ENCODE data around the gene XYLB. TPM values are rescaled to one million over a fixed set of nuclear protein-coding genes. Genes with fewer than 3 reads are reported as not detected.
A peak's percentile ranks its signal among the peaks of the same experiment; 100 is the strongest.
"Not testable (repeated sequence)": the region's sequence is repeated elsewhere in the genome, so short reads cannot be mapped to it uniquely, and the experiment has no call there.

XYLB gene
- total RNA-seq (2014; rRNA removed; shearing (Covaris generic); ENCODE audit: low replicate concordance) = not detected in 2 replicates

GRCh38 chr3:38346587-38347410, at the start of gene XYLB:
TSS of gene XYLB (plus strand) at chr3:38346785. CDS start at chr3:38346869, 84 bp downstream.
- Histone ChIP-seq H3K36me3 (ENCODE audit: insufficient read depth, low read length) (no peaks in the 10 kb centered on the region), H3K4me1 (ENCODE audit: low read length) (peaks cover 2% of the 10 kb centered on the region), H3K9me3 (ENCODE audit: low read length) (no peaks in the 10 kb centered on the region), H3K4me2 (ENCODE audit: low read depth, low read length, poor library complexity, severe bottlenecking) (no peak within 1 kb of the TSS), H4K20me1 (ENCODE audit: insufficient read depth, low read depth, low read length) (no peaks in the 10 kb centered on the region), H3K79me2 (ENCODE audit: low read length) (no peaks in the 10 kb centered on the region), H3K4me3 (ENCODE audit: low read length) (no peak within 1 kb of the TSS), H3K9ac (ENCODE audit: low read length) (no peak within 1 kb of the TSS), H3K27ac (ENCODE audit: low read length) (no peak within 1 kb of the TSS), H3K27me3 (ENCODE audit: low read length) (no peaks in the 10 kb centered on the region), H2AFZ (ENCODE audit: low read length) (no peak within 1 kb of the TSS), H3K9me2 (replicated peaks; ENCODE audit: insufficient read depth, low read length) (no peaks in the 10 kb centered on the region)
- DNase-seq = peak; percentile 75

- H4K20me1 ChIP-seq (ENCODE audit: insufficient read depth, low read depth, low read length); H3K9me3 ChIP-seq (ENCODE audit: low read length); H3K4me3 ChIP-seq (ENCODE audit: low read length); H3K9ac ChIP-seq (ENCODE audit: low read length); DNase-seq; H3K4me2 ChIP-seq (ENCODE audit: low read depth, low read length, poor library complexity, severe bottlenecking); H3K36me3 ChIP-seq (ENCODE audit: insufficient read depth, low read length); H3K27ac ChIP-seq (ENCODE audit: low read length); H3K4me1 ChIP-seq (ENCODE audit: low read length); H3K27me3 ChIP-seq (ENCODE audit: low read length); H2AFZ ChIP-seq (ENCODE audit: low read length); H3K9me2 ChIP-seq (replicated peaks; ENCODE audit: insufficient read depth, low read length); H3K79me2 ChIP-seq (ENCODE audit: low read length): not testable (repeated sequence)
Measured at GRCh38 chr3:38297053-38297452, 49.5 kb upstream of the XYLB start.

- Histone ChIP-seq H3K27me3 (ENCODE audit: low read length) (no peaks in the 10 kb centered on the region), H3K4me2 (ENCODE audit: low read depth, low read length, poor library complexity, severe bottlenecking) (no peak overlapping the region), H3K9me2 (replicated peaks; ENCODE audit: insufficient read depth, low read length) (no peaks in the 10 kb centered on the region), H3K36me3 (ENCODE audit: insufficient read depth, low read length) (no peaks in the 10 kb centered on the region), H3K9me3 (ENCODE audit: low read length) (no peaks in the 10 kb centered on the region), H3K4me3 (ENCODE audit: low read length) (no peak overlapping the region), H3K9ac (ENCODE audit: low read length) (no peak overlapping the region), H4K20me1 (ENCODE audit: insufficient read depth, low read depth, low read length) (no peaks in the 10 kb centered on the region), H3K27ac (ENCODE audit: low read length) (no peak overlapping the region), H3K79me2 (ENCODE audit: low read length) (no peaks in the 10 kb centered on the region), H3K4me1 (ENCODE audit: low read length) (no peaks in the 10 kb centered on the region), H2AFZ (ENCODE audit: low read length) (no peak overlapping the region)
- DNase-seq = no peak
Measured at GRCh38 chr3:38297537-38297936, 49.0 kb upstream of the XYLB start.

GRCh38 chr3:38297947-38298711, 48.5 kb upstream of the XYLB start:
- Histone ChIP-seq H3K27me3 (ENCODE audit: low read length) (no peaks in the 10 kb centered on the region), H3K9me2 (replicated peaks; ENCODE audit: insufficient read depth, low read length) (no peaks in the 10 kb centered on the region), H3K9ac (ENCODE audit: low read length) (no peak overlapping the region), H3K36me3 (ENCODE audit: insufficient read depth, low read length) (no peaks in the 10 kb centered on the region), H3K4me2 (ENCODE audit: low read depth, low read length, poor library complexity, severe bottlenecking) (no peak overlapping the region), H4K20me1 (ENCODE audit: insufficient read depth, low read depth, low read length) (no peaks in the 10 kb centered on the region), H3K27ac (ENCODE audit: low read length) (no peak overlapping the region), H3K9me3 (ENCODE audit: low read length) (no peaks in the 10 kb centered on the region), H3K79me2 (ENCODE audit: low read length) (no peaks in the 10 kb centered on the region), H3K4me1 (ENCODE audit: low read length) (no peaks in the 10 kb centered on the region), H3K4me3 (ENCODE audit: low read length) (no peak overlapping the region), H2AFZ (ENCODE audit: low read length) (no peak overlapping the region)
- peak; percentile 59 for DNase-seq

GRCh38 chr3:38306941-38307340, 39.6 kb upstream of the XYLB start:
- Histone ChIP-seq H3K9ac (ENCODE audit: low read length) (no peak overlapping the region), H4K20me1 (ENCODE audit: insufficient read depth, low read depth, low read length) (no peaks in the 10 kb centered on the region), H3K4me3 (ENCODE audit: low read length) (no peak overlapping the region), H2AFZ (ENCODE audit: low read length) (no peak overlapping the region), H3K27ac (ENCODE audit: low read length) (no peak overlapping the region), H3K27me3 (ENCODE audit: low read length) (no peaks in the 10 kb centered on the region), H3K9me3 (ENCODE audit: low read length) (no peaks in the 10 kb centered on the region), H3K36me3 (ENCODE audit: insufficient read depth, low read length) (no peaks in the 10 kb centered on the region), H3K9me2 (replicated peaks; ENCODE audit: insufficient read depth, low read length) (no peaks in the 10 kb centered on the region), H3K4me2 (ENCODE audit: low read depth, low read length, poor library complexity, severe bottlenecking) (no peak overlapping the region), H3K79me2 (ENCODE audit: low read length) (no peaks in the 10 kb centered on the region), H3K4me1 (ENCODE audit: low read length) (no peaks in the 10 kb centered on the region)
- DNase-seq = no peak

- Histone ChIP-seq H4K20me1 (ENCODE audit: insufficient read depth, low read depth, low read length) (no peaks in the 10 kb centered on the region), H3K36me3 (ENCODE audit: insufficient read depth, low read length) (no peaks in the 10 kb centered on the region), H3K4me3 (ENCODE audit: low read length) (no peak overlapping the region), H3K9me2 (replicated peaks; ENCODE audit: insufficient read depth, low read length) (no peaks in the 10 kb centered on the region), H3K9me3 (ENCODE audit: low read length) (no peaks in the 10 kb centered on the region), H3K4me1 (ENCODE audit: low read length) (no peaks in the 10 kb centered on the region), H3K27me3 (ENCODE audit: low read length) (no peaks in the 10 kb centered on the region), H3K4me2 (ENCODE audit: low read depth, low read length, poor library complexity, severe bottlenecking) (no peak overlapping the region), H3K9ac (ENCODE audit: low read length) (no peak overlapping the region), H2AFZ (ENCODE audit: low read length) (no peak overlapping the region), H3K79me2 (ENCODE audit: low read length) (no peaks in the 10 kb centered on the region), H3K27ac (ENCODE audit: low read length) (no peak overlapping the region)
- no peak for DNase-seq
Measured at GRCh38 chr3:38307599-38307998, 39.0 kb upstream of the XYLB start.

- Histone ChIP-seq H3K4me2 (ENCODE audit: low read depth, low read length, poor library complexity, severe bottlenecking) (no peak overlapping the region), H4K20me1 (ENCODE audit: insufficient read depth, low read depth, low read length) (no peaks in the 10 kb centered on the region), H3K79me2 (ENCODE audit: low read length) (no peaks in the 10 kb centered on the region), H3K9ac (ENCODE audit: low read length) (no peak overlapping the region), H3K36me3 (ENCODE audit: insufficient read depth, low read length) (no peaks in the 10 kb centered on the region), H3K9me3 (ENCODE audit: low read length) (no peaks in the 10 kb centered on the region), H3K9me2 (replicated peaks; ENCODE audit: insufficient read depth, low read length) (no peaks in the 10 kb centered on the region), H3K27me3 (ENCODE audit: low read length) (no peaks in the 10 kb centered on the region), H3K4me1 (ENCODE audit: low read length) (no peaks in the 10 kb centered on the region), H3K27ac (ENCODE audit: low read length) (no peak overlapping the region), H3K4me3 (ENCODE audit: low read length) (no peak overlapping the region), H2AFZ (ENCODE audit: low read length) (no peak overlapping the region)
- DNase-seq = no peak
Measured at GRCh38 chr3:38308456-38308855, 38.1 kb upstream of the XYLB start.

GRCh38 chr3:38311476-38311875, 35.1 kb upstream of the XYLB start:
- H3K4me3 ChIP-seq (ENCODE audit: low read length) = no peak overlapping the region
- no peaks in the 10 kb centered on the region for H3K27me3 ChIP-seq (ENCODE audit: low read length)
- no peak for DNase-seq
- H3K27ac ChIP-seq (ENCODE audit: low read length) = no peak overlapping the region
- H3K4me1 ChIP-seq (ENCODE audit: low read length) = no peaks in the 10 kb centered on the region
- H2AFZ ChIP-seq (ENCODE audit: low read length) = no peak overlapping the region
- no peaks in the 10 kb centered on the region for H3K9me2 ChIP-seq (replicated peaks; ENCODE audit: insufficient read depth, low read length)
- H3K9me3 ChIP-seq (ENCODE audit: low read length) = no peaks in the 10 kb centered on the region
- H3K79me2 ChIP-seq (ENCODE audit: low read length) = no peaks in the 10 kb centered on the region
- H3K4me2 ChIP-seq (ENCODE audit: low read depth, low read length, poor library complexity, severe bottlenecking) = no peak overlapping the region
- no peaks in the 10 kb centered on the region for H3K36me3 ChIP-seq (ENCODE audit: insufficient read depth, low read length)
- H3K9ac ChIP-seq (ENCODE audit: low read length) = no peak overlapping the region
- no peaks in the 10 kb centered on the region for H4K20me1 ChIP-seq (ENCODE audit: insufficient read depth, low read depth, low read length)
